Right atrium auricular region (tissue), 2 donors: ENCODE measurements around the gene RBM34. TPM values are rescaled to one million over a fixed set of nuclear protein-coding genes. Genes with fewer than 3 reads are reported as not detected.

Source experiments
- DNase-seq: peaks from one replicate; pipeline ENCODE4 v3.0.0-alpha.2; 2019; ENCODE audit warnings: low spot score
- H3K27ac ChIP-seq, 2 donors: fragments of 200-600 bp; sonication (generic); 1 replicate in 1 of 2; 2 replicates in 1 of 2; pipeline ENCODE4 v1.5.1; 2016 to 2019
- H3K27me3 ChIP-seq, 2 donors: fragments of 200-600 bp; sonication (generic); one replicate each; pipeline versions ENCODE4 v1.5.1 to v1.6.0; 2017 to 2019
- H3K36me3 ChIP-seq: fragments of 200-600 bp; sonication (generic); one replicate; pipeline ENCODE4 v1.5.1; 2016
- H3K4me1 ChIP-seq, 2 donors: fragments of 200-600 bp; sonication (generic); one replicate each; pipeline versions ENCODE4 v1.5.1 to v1.6.0; 2017 to 2019
- H3K4me3 ChIP-seq, 2 donors: fragments of 200-600 bp; sonication (generic); 1 replicate in 1 of 2; 2 replicates in 1 of 2; pipeline ENCODE4 v1.5.1; 2017 to 2019; ENCODE audit warnings: mild to moderate bottlenecking in 1 of 2, moderate library complexity in 1 of 2
- H3K9me3 ChIP-seq, 2 donors: fragments of 200-600 bp; sonication (generic); one replicate each; pipeline ENCODE4 v1.5.1; 2019
- CTCF ChIP-seq, 2 donors: fragments of 200-600 bp; sonication (generic); IDR thresholded peaks; one replicate each; pipeline ENCODE4 v1.5.1; 2019; ENCODE audit warnings: antibody characterized with exemption in 2 of 2
- total RNA-seq, 2 donors: library from RNA; depleted of rRNA; stranded (reverse); fragments of >200 nt; gene quantifications; one replicate each; pipeline ENCODE4 v1.1.0, GENCODE V29; 2016

The RBM34 gene
- total RNA-seq, 2 donors from 2014 or later, result 33.5 to 43.7 TPM

- H3K27ac ChIP-seq, result no peak overlapping the region
- H3K27me3 ChIP-seq, result no peaks in the 10 kb centered on the region
These were observed 24.9 kb downstream of the RBM34 start for GRCh38 chr1:235136111-235136510.

GRCh38 chr1:235134171-235134570, 26.9 kb downstream of the RBM34 start:
- no peak overlapping the region for H3K4me3 ChIP-seq
- no peak for DNase-seq
- no peaks in the 10 kb centered on the region for H3K9me3 ChIP-seq
- no peak for TF ChIP-seq CTCF (IDR thresholded peaks at IDR 0.05)
- no peaks in the 10 kb centered on the region for H3K4me1 ChIP-seq
- no peaks in the 10 kb centered on the region for H3K27me3 ChIP-seq
- H3K27ac ChIP-seq, result no peak overlapping the region
- H3K36me3 ChIP-seq, result peaks cover 61% of the 10 kb centered on the region

More at GRCh38 chr1:235136111-235136510, 24.9 kb downstream of the RBM34 start:
- peaks cover 72% of the 10 kb centered on the region for H3K36me3 ChIP-seq
- TF ChIP-seq CTCF (IDR thresholded peaks at IDR 0.05), result no peak
- no peak overlapping the region for H3K4me3 ChIP-seq
- no peak for DNase-seq
- no peaks in the 10 kb centered on the region for H3K4me1 ChIP-seq
- no peaks in the 10 kb centered on the region for H3K9me3 ChIP-seq

GRCh38 chr1:235133086-235133485, 28.0 kb downstream of the RBM34 start:
- H3K36me3 ChIP-seq, result peaks cover 56% of the 10 kb centered on the region
- no peak for TF ChIP-seq CTCF (IDR thresholded peaks at IDR 0.05)
- no peak overlapping the region for H3K27ac ChIP-seq
- no peaks in the 10 kb centered on the region for H3K9me3 ChIP-seq
- no peaks in the 10 kb centered on the region for H3K27me3 ChIP-seq
- DNase-seq, result no peak
- no peaks in the 10 kb centered on the region for H3K4me1 ChIP-seq
- H3K4me3 ChIP-seq, result no peak overlapping the region

GRCh38 chr1:235131961-235132360, 29.1 kb downstream of the RBM34 start:
- no peak for TF ChIP-seq CTCF (IDR thresholded peaks at IDR 0.05)

GRCh38 chr1:235130766-235131270, 30.2 kb downstream of the RBM34 start:
- DNase-seq, result no peak
- Histone ChIP-seq H3K27ac (no peak overlapping the region), H3K9me3 (no peaks in the 10 kb centered on the region), H3K4me3 (no peak overlapping the region), H3K36me3 (peaks cover 35% of the 10 kb centered on the region), H3K27me3 (no peaks in the 10 kb centered on the region), H3K4me1 (peaks cover 0 to 15% of the 10 kb centered on the region in 2 donors)
- no peak for TF ChIP-seq CTCF (IDR thresholded peaks at IDR 0.05)

More at GRCh38 chr1:235131961-235132360, 29.1 kb downstream of the RBM34 start:
- Histone ChIP-seq H3K9me3 (no peaks in the 10 kb centered on the region), H3K27ac (no peak overlapping the region), H3K4me3 (no peak overlapping the region), H3K36me3 (peaks cover 46% of the 10 kb centered on the region), H3K4me1 (peaks cover 0 to 6% of the 10 kb centered on the region in 2 donors), H3K27me3 (no peaks in the 10 kb centered on the region)
- no peak for DNase-seq
